SW 1271 (cell line): ENCODE data around the gene PPBP.

Experiments used
- DNase-seq, 2 experiments: peaks; one replicate each; lab custom pipeline; 2025; lab: John Stamatoyannopoulos, UW

Gene PPBP

DNA sequence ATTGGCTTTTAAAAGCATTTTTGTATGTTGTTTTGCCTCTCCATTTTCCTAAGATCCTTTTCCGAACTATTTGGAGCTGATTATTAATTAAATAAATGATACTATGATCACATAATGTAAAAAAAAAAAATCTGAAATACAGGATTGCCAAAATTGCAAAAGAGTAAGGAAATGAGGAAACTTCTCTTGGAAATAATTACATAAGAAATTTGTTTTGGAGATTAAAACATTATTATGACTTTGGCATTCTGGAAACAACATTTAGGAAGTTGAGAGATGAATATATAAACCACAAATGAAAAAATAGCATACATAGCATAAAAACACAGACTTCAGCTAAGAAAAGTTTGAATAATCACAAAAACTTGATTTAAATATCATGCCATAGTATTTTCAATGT is 39.7 kb downstream of the PPBP start:
- DNase-seq, result no peak

DNA sequence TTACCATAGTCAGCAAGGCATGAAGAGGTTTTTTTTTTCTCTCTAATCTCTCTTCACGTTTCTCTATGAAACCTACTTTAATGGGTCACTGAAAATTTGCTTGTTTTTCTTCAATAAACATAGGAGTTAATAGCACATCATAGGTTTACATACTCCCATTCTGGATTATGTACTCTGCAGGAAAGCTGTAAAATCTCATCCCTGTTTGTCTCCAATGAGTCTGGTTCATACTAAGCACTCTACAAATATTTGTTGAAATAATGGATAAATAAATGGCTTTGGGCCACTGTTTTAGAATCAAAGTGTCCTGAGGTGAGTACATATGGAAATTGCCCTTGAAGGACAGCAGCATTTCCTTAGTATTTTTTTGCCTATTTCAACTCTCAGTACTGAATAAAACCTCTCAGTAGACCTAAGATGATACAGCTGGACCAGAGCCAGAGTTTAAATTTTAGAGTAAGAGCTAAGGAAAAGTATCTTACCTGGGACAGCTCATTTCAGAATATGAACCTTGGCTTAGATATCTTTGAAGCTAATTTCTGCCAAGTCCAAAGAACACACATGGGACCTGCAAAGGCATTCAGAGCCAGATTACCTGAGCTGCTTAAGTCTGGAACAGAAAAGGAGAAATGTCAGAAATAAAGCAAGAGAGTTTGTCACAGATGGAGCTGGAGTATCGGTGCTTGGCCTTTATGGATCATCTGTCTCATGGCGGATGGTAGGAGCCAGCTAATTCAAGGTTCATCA is 40.6 kb downstream of the PPBP start:
- no peak for DNase-seq

DNA sequence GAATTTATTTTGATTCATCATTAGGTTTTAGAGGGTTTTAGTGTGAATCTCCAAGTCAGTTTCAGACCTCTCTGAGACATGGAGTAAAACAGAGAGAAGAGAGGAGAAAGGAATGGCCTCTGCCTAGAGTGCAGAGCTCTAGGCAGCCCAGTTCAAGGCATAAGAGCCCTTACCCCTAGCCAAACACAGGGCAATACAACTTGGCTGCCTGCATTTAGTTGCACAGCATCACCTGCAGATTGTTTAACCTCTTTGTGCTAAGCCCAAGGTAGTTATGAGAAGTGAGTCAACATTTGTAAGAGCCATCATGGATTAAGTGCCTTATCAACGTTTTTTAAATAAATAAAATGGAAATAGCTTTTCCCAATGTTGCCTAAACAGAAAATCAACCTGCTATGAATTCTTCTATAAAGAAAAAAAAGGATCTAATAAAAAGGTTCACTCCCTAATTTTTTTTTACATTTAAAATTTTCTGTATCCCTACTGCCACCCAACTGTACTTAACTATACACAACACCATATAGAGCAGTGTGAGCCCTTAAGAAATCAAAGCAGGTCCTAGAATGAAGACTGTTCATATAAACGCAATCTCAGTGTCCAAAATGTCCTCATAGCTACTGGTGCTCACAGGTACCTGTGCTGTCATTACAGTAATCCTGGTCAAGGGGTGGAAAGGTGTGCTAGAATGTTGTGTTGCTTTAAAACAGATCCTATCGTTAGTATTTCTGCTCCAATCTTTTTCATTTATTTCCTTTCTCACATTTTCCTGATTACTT is 42.1 kb downstream of the PPBP start:
- DNase-seq, result no peak

DNA sequence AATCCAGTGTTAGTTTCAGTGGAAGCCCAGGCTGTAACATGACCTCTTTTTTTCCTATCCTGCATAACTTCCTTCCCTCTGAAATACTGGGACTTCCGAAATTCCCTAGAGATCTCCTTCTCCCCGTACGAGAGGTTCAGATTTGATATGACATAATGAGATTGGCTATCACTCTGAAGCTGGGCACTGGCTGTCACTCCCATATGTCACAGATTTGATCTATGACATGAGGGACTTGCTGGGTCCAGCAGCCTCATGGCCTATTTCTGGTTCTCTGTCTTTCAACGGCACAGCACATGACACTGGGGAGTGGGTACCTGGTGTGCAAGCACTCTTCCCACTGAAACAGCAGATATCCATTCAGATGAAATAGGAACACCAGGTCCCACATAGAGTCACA is 42.9 kb downstream of the PPBP start:
- DNase-seq, result no peak

DNA sequence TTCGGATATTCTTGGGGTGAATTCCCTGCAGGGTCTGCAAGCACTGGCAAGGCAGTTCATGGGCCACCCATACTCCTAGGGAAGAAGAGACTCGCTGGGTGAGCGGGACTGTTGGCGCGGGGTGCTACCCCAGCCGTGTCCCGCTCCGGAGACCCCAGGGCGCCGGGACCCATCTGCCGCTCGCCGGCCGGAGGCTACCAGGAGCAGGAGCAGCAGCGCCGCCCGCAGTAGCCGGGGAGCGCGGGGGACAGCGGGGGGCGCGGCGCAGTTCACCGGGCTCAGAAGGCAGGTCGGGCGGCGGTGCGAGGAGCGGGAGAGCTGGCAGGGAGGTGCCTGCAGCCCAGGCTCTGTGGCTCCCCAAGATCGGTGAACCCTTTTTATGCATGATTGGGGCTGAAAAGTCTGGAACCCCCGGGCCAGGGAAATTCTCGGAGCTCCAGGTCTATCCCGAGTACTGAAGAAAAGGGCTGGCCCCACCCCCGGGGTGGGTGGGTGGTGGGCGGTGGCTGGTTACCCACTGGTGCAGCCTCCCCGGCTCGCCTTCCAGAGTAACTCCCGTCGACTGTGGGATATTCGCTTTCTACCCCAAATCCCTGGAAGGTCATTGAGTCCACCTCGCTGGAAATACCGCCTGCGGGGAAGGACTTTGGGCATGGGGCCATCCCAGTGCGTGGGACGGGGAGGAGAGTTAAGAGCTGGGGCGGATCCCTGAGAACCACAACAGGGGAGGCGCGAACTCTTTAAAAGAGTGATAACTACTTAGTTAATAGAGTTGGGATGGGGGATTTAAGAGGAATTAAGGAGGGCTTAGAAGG is 43.7 kb downstream of the PPBP start:
- no peak for DNase-seq

DNA sequence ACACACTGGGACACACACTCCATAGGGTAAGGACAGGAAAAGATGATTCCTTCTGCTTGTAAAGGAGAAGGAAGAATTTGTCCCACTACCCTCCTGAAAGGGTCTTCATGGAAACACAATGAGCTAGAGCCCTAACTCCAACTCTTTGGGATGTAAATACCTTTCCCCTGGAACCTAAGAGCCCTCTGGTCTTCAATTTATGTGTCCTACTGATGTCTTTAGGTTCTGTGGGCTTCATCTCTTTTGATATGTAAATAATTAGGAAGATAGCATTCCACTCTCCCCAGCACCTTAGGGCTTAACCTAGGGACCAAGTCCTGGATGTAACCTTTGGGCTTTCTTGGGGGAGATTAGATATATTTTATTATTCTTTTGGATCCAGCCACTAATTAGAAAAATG is 44.4 kb downstream of the PPBP start:
- DNase-seq, result no peak

DNA sequence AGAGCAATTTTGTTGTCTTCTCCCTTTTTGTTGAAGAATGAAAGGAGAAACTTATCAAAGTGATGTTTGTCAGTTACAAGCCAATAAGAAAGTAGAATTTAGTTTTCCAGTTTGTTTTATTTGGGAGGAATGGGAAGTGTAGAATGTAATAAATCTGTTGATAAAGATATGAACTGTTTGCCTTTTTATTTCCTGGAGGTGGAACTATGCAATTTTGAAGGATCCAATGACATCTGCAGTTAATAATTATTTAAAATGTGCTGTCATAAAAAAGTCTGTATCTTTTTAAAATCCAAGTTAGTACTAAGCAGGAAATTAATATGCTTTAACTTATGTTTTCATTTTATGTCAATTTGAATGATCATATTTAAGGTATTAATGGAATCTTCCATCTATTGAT is 51.0 kb downstream of the PPBP start:
- no peak for DNase-seq
